ENCODE results near the gene EML6.

The EML6 gene

DNA sequence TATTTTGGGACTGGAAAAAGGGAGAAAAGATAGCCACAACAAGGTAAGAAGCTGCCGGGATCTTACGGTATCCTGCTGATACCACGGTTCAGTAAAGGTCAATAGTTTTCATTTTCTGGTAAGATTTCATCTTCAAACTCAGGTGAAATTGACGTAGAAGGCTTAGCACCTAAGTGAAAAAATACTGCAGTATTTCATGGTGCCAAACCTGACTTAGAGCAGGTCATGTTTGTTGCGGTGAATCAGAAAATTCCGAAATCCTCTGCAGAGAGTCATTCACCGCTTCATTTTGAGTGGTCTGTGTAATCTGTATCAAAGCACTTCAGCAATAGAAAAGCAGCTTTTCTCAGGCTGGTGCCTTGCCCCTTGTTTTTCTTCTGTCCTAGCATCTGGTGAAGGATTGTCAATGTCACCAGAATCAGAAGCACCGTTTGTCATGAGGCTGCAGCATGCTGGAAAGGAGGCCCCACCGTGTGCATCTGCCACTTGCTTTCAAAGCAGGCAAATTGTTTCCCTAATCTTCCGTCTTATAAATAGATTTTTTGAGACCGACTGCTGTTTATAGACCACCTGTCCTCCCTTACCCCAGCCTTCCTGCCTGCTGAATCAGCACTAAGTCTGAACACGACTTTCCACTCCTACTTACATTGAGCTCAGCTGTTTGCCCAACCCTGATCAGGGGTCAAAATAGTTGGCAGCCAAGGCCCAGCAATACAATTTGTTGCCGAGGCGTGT, 156.3 kb downstream of the EML6 start:
- TF ChIP-seq, protein P1, sequence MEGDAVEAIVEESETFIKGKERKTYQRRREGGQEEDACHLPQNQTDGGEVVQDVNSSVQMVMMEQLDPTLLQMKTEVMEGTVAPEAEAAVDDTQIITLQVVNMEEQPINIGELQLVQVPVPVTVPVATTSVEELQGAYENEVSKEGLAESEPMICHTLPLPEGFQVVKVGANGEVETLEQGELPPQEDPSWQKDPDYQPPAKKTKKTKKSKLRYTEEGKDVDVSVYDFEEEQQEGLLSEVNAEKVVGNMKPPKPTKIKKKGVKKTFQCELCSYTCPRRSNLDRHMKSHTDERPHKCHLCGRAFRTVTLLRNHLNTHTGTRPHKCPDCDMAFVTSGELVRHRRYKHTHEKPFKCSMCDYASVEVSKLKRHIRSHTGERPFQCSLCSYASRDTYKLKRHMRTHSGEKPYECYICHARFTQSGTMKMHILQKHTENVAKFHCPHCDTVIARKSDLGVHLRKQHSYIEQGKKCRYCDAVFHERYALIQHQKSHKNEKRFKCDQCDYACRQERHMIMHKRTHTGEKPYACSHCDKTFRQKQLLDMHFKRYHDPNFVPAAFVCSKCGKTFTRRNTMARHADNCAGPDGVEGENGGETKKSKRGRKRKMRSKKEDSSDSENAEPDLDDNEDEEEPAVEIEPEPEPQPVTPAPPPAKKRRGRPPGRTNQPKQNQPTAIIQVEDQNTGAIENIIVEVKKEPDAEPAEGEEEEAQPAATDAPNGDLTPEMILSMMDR (IDR thresholded peaks at IDR 0.05; ENCODE audit: low read depth, low read length) = no peak
- no peak overlapping the region for H3K4me3 ChIP-seq (ENCODE audit: low read depth, low read length)

GRCh38 chr2:54880428-54880827, 157.0 kb downstream of the EML6 start:
- TF ChIP-seq, protein P1 (IDR thresholded peaks at IDR 0.05; ENCODE audit: low read depth, low read length) = no peak
- no peak overlapping the region for H3K4me3 ChIP-seq (ENCODE audit: low read depth, low read length)

DNA sequence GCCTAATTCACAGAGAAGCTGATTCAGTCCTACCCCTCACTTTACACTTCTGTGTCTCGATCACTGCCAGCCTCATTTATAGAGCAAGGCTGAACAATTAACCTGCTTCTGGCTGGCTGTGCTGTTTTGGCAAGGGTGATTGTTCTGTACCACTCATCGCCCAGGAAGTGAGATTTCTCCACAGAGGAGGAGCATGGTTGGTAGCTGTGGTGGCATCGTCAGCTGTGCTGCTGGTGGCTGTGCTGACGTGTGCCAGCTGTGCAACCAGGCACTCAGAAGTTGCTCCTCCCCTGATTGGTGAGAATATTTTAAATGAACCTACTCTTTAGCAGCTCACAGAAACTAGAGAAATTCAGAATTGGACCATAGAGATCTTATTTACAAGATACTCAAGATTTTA, 158.3 kb downstream of the EML6 start:
- no peak overlapping the region for H3K4me3 ChIP-seq (ENCODE audit: low read depth, low read length)
- TF ChIP-seq, protein P1 (IDR thresholded peaks at IDR 0.05; ENCODE audit: low read depth, low read length) = no peak

- H3K4me3 ChIP-seq (ENCODE audit: low read depth, low read length) = no peak overlapping the region
- TF ChIP-seq, protein P1 (IDR thresholded peaks at IDR 0.05; ENCODE audit: low read depth, low read length) = no peak
Observed at GRCh38 chr2:54885891-54886290, 162.4 kb downstream of the EML6 start.

- TF ChIP-seq, protein P1 (IDR thresholded peaks at IDR 0.05; ENCODE audit: low read depth, low read length) = no peak
- H3K4me3 ChIP-seq (ENCODE audit: low read depth, low read length) = no peak overlapping the region
Observed at GRCh38 chr2:54887850-54888545, 164.5 kb downstream of the EML6 start.

DNA sequence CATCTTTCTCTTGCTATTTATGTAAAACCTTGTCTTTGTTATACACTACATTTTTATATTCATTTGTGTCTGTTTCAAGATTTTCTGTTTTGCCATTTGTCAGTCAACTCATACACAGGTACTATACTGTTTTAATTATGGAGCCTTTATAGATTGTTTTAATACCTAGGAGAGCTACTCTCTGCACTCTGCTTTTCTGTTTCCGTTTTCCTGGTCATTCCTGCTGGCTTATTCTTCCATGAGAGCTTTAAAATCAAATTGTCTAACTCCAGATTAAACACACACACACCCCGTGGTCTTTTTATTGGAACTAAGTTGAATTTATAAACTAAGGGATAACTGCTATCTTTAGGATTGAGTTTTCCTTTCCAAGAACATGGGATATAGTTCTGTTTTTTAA, 165.6 kb downstream of the EML6 start:
- TF ChIP-seq, protein P1 (IDR thresholded peaks at IDR 0.05; ENCODE audit: low read depth, low read length) = no peak
- H3K4me3 ChIP-seq (ENCODE audit: low read depth, low read length) = no peak overlapping the region

GRCh38 chr2:54891909-54892308, 168.4 kb downstream of the EML6 start:
- TF ChIP-seq, protein P1 (IDR thresholded peaks at IDR 0.05; ENCODE audit: low read depth, low read length) = no peak
- no peak overlapping the region for H3K4me3 ChIP-seq (ENCODE audit: low read depth, low read length)
